ENCODE data around the gene NUTM2D.
"Not testable (repeated sequence)": the region's sequence is repeated elsewhere in the genome, so short reads cannot be mapped to it uniquely, and the experiment has no call there.

The NUTM2D gene, protein sequence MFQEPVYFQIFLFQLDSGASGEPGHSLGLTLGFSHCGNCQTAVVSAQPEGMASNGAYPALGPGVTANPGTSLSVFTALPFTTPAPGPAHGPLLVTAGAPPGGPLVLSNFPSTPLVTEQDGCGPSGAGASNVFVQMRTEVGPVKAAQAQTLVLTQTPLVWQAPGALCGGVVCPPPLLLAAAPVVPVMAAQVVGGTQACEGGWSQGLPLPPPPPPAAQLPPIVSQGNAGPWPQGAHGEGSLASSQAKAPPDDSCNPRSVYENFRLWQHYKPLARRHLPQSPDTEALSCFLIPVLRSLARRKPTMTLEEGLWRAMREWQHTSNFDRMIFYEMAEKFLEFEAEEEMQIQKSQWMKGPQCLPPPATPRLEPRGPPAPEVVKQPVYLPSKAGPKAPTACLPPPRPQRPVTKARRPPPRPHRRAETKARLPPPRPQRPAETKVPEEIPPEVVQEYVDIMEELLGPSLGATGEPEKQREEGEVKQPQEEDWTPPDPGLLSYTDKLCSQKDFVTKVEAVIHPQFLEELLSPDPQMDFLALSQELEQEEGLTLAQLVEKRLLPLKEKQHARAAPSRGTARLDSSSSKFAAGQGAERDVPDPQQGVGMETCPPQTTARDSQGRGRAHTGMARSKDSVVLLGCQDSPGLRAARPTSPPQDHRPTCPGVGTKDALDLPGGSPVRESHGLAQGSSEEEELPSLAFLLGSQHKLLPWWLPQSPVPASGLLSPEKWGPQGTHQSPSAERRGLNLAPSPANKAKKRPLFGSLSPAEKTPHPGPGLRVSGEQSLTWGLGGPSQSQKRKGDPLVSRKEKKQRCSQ

DNA sequence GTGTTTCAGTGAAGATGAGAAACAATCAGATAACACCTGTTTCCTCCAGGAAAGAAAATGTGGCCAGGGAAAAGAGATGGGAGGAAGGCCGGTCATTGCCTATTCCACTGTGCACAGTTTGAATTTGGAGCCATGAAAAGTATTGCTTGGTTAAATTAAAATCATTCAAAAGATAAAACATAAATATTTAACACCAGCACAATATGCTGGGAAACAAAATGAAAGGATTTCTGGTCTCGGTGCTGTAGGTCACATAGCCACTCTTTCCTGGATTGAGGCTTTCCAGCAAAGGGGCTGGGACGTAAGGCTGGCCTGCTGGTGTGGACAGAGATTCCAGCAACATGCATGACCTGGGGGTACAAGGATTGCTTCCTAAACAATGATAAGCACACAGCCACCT is at the start of gene NUTM2D:
TSS of gene NUTM2D (plus strand) at position 301 of the 400 bp plus-strand sequence. CDS start 522 bp downstream, outside the sequence.
- DNase-seq: not testable (repeated sequence)

DNA sequence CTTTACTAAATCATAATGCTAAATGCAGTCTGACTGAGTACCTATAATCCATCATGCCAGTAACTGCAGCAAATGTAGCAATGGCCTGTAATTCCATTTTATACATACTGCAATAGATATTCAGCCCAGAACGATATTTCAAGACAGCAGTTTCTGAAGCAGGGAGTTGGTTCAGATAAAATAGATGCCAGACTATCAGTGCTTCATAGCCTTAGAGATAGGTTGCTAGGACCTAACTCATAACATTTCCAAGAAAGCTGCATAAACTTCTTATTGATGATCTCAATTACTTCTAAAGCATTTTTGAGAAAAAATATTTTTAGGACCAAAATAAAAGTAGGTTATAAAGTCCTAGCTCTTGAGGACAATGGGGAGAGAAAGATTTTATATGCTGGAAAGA is 48.8 kb upstream of the NUTM2D start:
- not testable (repeated sequence) for DNase-seq

DNA sequence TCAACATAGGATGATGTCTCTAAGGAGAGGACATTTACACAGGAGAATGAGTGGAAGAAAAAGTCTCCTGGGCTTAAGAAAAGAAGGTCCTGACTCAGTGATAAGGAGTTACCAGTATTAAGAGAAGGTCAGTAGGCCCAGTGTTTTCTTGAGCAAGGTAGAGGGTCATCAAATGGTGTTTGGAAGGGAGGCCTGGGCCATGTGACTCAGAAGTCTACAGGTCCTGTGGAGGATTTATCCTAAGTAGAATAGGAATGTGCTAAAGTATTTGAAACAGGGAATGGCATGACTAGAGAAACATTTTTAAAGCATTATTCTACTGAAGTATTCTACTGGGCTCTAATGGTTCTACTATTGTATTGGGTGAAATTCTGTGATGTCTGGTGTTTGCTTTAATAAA is 47.9 kb upstream of the NUTM2D start:
- not testable (repeated sequence) for DNase-seq

DNA sequence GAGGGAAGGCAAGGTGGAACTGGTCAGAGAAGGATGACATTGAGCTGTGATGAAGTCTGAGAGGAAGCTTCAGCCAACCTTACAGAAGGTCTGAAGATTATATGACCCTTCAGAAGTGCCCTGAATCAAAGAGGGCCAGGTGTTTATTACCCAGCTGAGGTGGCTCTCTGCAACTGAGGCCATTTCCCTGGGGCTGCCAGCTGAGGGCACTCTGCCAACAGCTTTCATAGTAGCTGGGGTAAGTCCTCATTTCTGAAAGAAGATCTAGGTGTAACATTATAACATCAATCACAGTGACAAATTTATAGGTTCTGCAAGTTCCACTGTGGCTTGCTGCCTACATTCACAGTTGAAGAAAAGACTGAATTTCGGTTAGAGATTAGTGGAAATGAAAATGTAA is 46.0 kb upstream of the NUTM2D start:
- DNase-seq: not testable (repeated sequence)

DNA sequence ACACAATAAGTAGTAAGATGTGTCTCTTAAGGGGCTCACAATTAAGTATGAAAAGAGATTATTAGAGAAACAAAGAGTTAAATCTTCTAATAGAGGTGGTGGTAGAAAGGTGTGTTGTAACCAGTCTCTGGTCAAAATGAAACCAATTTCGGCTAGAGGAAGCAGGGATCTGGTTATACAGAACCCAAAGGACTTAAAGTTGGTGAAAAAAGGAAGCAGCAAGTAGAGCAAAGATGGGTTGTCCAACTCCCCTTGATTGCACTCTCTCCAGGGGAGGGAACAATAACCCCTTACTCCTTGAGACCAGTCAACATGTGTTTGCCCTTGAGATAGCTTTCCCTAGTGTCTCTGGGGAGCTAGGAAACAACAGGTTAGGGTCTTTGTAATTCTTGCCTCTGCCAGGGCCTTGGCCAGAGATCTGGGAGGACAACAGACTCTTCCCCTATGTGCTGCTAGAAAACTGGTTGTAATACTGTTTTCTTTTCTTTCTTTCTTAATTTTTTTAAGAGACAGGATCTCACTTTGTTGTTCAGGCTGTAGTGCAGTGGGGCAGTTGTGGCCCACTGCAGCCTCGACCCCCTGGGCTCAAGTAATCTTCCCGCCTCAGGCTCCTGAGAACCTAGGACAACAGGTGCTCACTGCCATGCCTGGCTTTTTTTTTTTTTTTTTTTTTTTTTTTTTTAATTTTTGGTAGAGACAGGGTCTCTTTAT is 43.7 kb upstream of the NUTM2D start:
- DNase-seq: not testable (repeated sequence)

DNA sequence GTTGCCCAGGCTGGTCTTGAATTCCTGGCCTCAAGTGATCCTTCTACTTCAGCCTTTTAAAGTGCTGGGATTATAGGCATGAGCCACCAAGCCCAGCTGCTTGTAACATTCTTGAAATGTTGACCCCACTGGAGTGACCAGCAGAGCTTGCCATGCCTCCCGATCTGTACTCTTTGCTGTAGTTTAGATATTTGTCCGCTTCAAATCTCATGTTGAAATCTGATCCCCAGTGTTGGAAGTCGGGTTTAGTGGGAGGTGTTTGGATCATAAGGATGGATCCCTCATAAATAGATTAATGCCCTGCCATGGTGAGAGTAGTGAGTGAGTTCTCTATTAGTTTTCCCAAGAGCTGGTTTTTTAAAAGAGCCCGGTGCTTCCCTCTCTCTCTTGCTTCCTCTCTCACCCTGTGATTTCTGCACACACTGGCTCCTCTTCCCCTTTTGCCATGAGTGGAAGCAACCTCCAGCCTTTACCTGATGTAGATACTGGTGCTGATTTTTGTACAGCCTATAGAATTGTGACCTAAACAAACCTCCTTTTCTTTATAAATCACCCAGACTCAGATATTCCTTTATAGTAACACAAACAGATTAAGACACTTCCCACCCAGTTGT is 43.1 kb upstream of the NUTM2D start:
- DNase-seq: not testable (repeated sequence)

DNA sequence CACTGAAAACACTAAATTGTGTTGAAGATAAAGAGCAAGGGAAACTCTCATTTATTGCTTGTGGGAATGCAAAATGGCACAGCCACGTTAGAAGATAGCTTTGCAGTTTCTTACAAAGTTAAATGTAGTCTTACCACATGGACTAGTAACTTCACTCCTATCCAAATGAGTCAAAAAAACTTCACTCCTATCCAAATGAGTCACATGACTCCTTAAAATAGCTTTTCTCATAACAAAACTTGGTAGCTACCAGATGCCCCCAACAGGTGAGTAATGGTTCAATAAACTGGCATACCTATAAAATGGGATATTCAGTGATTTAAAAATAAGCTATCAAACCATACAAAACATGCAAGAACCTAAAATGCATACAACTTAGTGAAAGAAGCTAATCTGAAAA is 36.0 kb upstream of the NUTM2D start:
- not testable (repeated sequence) for DNase-seq

DNA sequence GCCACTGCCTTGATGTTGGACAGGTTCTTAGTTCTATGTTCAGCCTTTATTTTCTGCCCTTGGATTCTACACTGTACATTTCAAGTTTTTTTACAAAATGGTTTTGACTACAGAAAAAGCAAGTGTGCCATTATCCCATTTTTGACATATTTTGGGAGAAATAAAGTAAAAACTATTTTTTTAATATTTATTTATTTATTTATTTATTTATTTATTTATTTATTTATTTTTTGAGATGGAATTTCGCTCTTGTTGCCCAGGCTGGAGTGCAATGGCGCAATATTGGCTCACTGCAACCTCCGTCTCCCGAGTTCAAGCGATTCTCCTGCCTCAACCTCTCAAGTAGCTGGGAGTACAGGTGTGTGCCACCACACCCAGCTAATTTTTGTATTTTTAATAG is 33.0 kb upstream of the NUTM2D start:
- not testable (repeated sequence) for DNase-seq

DNA sequence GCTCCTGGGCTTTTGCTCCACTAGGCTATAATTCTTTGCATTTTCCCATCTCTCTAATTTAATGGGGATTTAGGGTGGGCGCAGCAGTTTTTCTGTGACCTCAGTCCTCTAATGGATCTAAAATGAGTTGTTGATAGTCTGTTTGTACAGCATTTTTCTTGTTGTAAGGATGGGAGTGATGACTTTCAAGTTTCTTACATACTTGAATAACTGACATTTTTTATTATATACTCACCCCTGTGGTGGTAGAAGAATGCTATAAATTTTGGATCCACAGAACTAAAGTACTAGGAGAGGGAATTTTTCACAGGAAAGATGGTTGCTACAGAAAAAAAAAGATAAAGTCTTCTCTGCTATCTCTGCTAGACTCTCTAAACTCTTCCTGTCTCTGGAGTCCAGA is 29.6 kb upstream of the NUTM2D start:
- DNase-seq: not testable (repeated sequence)

DNA sequence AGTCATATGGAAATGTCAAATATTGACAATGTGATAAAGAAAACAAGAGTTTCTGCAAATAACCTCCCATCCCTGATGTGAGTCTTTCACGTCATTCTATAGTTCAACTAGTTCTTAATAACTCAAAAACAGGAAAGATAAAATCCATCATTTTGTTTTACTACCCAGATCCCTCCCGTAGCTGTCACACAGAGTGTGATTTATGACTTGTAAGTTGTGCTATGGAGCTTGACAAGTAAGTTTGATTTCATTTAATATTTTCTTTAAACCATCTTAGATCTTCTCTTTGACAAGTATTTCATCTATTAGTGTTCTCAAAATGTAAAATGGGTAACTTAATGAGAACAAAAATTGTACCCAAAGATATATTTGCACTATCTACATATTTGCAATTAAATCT is 28.4 kb upstream of the NUTM2D start:
- not testable (repeated sequence) for DNase-seq

DNA sequence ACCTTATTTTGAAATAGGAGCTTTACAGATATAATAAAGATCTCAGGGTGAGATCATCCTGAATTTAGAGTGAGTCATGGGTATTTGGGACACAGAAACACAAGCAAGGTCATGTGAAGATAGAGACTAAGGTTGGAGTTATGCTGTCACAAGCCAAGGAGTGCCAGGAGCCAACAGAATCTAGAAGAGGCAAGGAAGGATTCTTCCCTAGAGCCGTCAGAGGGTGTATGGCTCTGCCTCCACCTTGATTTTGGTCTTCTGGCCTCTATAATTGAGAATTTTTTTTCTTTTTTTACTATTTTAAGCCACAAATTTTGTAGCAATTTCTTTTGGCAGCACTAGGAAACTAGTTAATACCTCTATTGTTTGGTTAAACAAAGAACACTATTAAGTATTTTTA is 24.9 kb upstream of the NUTM2D start:
- not testable (repeated sequence) for DNase-seq

DNA sequence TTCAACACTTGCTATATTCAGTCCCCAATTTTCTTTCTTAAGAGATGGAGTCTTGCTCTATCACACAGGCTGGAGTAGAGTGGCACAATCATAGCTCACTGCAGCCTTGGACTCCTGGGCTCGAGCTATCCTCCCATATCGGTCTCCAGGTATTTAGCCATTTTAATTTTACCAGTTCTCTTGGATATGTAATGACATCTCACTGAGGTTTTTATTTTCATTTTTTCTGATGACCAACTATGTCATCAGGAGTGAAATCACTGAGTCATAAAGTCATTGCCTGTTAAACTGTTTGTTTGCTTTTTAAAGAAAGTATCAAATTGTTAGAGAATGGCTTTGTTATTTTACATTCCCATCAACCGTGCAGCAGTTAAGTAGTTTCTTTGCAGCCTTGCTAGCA is 17.1 kb upstream of the NUTM2D start:
- not testable (repeated sequence) for DNase-seq

DNA sequence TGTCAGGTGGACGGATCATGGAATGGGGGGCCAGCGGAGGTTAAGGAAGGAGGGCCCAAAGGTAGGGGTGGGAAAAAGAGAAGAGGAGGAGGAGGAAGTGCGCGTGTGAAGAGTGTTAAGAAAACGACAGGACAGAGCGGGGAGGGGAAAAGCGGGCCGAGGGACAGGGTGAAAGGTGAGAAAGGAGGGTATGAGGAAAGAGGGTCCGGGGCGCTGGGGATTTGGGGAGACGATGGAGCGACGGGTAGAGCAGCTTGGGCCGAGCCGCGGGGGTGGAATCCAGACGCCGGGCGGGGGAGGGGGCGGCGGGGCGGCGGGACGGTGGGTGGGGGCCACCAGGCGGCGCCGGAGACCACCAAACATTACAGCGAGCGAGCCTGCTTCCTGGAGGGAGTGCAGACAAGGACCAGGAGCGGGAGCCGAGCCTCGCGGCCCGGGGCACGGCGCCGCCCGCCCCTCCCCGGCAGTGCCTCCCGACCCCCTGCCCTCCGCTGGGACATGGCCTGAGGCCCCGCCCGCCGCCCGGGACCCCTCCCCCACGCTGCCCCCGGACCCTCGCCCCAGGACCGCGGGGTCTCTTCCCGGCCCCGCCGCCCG is 15.9 kb upstream of the NUTM2D start:
- DNase-seq: peak in 1 of 51 donors; percentile 4

DNA sequence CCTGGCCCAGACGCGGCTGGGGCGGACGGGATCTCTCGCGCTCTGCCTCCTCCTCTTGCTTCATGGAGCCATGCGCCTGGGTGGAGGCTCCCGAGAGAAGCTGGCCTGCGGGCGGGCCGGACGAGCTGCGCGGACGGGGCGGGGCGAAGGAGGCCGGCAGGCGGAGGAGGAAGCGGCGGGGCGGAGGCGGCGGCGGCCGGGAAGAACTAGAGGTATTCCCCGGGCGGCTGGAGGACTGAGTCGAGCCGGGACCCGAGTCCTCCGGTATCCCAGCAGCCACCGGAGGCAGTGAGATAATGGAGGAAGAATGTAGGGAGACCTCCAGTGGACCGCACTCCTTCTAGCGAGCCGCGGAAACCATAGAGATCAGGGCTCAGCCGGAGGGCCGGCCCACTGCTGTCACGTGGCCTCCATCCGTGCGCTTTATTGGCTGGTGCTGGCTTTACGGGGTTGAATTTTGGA is 15.3 kb upstream of the NUTM2D start:
- DNase-seq: peak in 50 of 51 donors; percentile 14 to 93 (median 81)

DNA sequence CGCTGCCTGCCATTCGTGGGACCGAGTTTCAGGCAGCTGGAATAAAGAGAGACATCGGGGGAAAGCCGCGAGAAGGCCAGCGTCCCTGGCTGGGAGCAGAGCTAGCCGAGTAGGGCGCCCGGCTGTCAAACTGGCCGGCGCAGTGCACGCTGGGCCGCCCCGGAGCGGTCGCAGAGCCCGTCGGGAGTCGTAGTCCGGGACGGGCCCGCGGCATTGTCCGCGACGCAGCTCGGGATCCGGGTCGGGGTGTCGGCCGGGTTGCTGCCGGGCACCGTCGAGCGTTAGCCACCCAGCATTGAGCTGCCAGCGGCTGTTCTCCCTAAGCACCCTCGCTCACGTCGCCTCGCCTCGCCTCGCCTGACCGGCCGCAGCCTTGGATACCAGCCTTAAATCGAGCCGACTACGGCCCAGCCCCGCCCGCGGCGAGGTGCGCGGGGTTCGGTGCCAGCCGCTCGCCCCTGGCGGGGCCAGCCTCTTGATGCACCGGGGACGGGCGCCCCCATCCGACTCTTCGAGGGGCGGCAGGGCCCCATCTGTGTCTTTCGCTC is 14.8 kb upstream of the NUTM2D start:
- peak in 47 of 51 donors; percentile 14 to 88 (median 70) for DNase-seq

DNA sequence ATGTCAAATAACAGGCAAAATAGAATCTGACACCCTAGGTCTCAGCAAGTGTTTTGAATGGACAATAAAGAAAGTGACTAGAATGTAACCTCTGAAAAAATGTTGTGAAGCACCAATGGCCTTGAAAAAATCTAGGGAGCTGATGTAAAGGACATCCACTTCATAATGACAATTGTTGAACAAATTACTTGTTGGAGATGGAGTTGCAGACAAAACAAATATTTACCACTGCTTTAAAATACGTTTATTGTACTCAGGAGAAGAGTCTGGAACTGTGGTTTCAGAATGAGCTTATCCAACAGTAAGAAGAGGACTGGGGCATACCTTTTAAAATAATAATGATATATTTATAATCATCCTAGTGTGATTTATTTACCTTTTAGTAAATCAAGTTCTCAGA is 11.8 kb upstream of the NUTM2D start:
- DNase-seq: not testable (repeated sequence)

DNA sequence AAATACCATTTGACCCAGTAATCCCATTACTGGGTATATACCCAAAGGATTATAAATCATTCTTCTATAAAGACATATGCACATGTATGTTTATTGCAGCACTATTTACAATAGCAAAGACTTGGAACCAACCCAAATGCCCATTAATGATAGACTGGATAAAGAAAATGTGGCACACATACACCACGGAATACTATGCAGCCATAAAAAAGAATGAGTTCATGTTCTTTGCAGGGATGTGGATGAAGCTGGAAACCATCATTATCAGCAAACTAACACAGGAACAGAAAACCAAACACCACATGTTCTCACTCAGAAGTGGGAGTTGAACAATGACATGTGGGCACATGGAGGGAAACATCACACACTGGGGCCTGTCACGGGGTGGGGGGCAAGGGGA is 7.4 kb upstream of the NUTM2D start:
- DNase-seq: not testable (repeated sequence)

DNA sequence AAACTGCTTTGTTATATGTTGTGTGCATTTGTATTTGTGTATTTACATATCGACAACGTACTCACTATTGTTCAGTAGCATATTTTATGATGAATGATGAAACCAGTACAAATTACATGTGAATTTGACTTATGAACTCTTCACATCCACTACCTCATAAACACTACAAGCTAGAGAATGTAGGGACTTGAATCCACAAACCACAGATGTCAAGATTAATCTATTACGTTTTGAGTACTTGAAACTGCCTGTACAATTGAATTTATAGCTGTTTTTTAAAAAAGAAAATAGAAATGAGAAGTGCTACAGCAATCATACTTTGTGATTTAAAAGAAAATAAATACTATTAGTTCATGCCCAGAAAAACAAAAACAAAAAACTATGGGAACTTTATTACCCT is 4.7 kb upstream of the NUTM2D start:
- not testable (repeated sequence) for DNase-seq

DNA sequence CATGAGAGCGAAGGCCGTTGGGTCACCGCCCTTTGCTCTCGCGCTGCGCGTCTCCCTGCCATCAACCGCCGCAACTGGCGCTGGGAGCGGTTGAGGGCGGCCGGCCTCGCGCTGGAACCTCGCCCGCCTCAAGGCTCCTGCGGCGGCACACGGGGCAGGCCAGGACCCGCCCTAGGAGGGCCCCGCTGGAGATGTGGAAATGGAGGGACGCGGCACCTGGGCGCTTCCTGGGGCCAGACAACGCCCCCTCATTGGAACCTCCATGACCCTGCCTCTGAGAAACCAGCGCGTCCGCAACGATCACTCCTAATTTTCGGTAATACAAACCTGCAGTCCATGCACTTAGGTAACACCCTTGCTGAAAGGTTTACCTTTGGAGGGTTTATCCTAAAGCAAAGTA is 2.4 kb upstream of the NUTM2D start:
- DNase-seq: not testable (repeated sequence)

DNA sequence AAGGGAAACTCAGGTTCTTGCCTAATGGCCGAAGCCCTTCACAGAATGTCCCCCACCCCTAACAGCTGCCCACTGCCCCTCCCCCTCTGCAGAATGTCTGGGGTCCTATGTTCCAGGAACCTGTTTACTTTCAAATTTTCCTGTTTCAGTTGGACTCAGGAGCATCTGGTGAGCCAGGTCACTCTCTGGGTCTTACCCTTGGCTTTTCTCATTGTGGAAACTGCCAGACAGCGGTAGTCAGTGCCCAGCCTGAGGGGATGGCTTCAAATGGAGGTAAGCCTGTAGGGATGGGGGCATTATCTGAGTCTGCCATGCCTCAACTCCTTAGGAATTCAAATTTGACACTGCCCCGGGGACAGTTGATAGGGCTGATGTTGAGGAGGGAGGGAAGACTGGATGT is 615 bp downstream of the NUTM2D start:
- not testable (repeated sequence) for DNase-seq

Data from hypothalamus (tissue), 51 donors.